Osteocyte (in vitro differentiated cells): ENCODE results near the gene FN1. TPM values are rescaled to one million over a fixed set of nuclear protein-coding genes. Genes with fewer than 3 reads are reported as not detected.

Experiments
- DNase-seq: peaks from one replicate; pipeline ENCODE4 v3.0.0; 2021; ENCODE audit warnings: mixed read lengths; ENCODE audit not compliant: unreplicated experiment; ENCODE audit errors: extremely low spot score
- H3K27ac Mint-ChIP-seq: one replicate; pipeline ENCODE4 v1.8.0; 2021; ENCODE audit warnings: mild to moderate bottlenecking, mixed read lengths; ENCODE audit not compliant: unreplicated experiment
- H3K27me3 Mint-ChIP-seq: one replicate; pipeline ENCODE4 v1.8.0; 2021; ENCODE audit warnings: mixed read lengths; ENCODE audit not compliant: unreplicated experiment
- H3K36me3 Mint-ChIP-seq: one replicate; pipeline ENCODE4 v1.8.0; 2021; ENCODE audit warnings: mixed read lengths; ENCODE audit not compliant: unreplicated experiment
- H3K4me1 Mint-ChIP-seq: one replicate; pipeline ENCODE4 v1.8.0; 2021; ENCODE audit warnings: mixed read lengths; ENCODE audit not compliant: unreplicated experiment
- H3K4me3 Mint-ChIP-seq: one replicate; pipeline ENCODE4 v1.8.0; 2021; ENCODE audit warnings: mild to moderate bottlenecking, moderate library complexity, mixed read lengths; ENCODE audit not compliant: unreplicated experiment
- H3K9me3 Mint-ChIP-seq: one replicate; pipeline ENCODE4 v1.8.0; 2021; ENCODE audit warnings: mixed read lengths; ENCODE audit not compliant: unreplicated experiment
- CTCF ChIP-seq: fragments of 200-600 bp; sonication (generic); IDR thresholded peaks from 2 replicates; pipeline ENCODE4 v1.5.0; 2021; ENCODE audit warnings: antibody characterized with exemption, mild to moderate bottlenecking, moderate library complexity
- total RNA-seq: library from RNA; stranded (reverse); gene quantifications from 2 replicates; pipeline ENCODE4 v1.2.1, GENCODE V29; 2021

Gene FN1
- total RNA-seq, 1 donor from 2014 or later, result 16,854 TPM

DNA sequence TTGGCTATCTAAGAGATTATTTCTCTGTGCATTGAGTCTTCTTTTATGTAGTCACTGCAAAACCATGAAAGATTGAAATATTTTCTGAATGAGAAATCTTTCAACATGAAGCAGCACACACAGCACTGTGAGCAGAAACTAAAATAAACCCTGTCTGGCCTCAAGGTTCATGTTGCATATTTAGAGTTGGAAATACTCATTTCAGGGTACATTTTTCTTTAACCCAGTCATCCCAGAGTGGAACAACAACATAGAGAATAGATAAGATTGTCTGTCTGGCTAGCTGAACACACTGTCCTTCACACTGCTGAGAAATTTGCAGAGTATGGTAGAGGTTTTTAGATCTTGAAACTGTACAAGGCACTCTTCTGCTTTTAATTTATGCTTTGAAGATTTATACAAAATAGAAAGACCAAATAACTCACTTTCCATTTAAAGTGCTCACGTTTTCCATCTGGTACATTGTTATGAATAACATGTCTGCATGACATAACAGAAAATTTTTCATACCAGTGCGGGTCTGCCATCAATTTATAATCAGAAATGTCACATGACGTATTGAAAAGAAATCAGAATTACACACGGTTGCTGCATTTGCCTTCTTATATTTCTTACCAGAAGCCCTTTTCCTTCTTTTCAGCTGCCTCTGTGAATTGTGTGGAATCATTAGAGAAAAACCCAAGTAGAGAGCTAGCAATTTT is 25.0 kb upstream of the FN1 start:
- Mint-ChIP-seq H3K36me3 (peaks cover 1% of the 10 kb centered on the region), H3K27ac (peak overlapping the region; percentile 90), H3K9me3 (no peaks in the 10 kb centered on the region), H3K27me3 (no peaks in the 10 kb centered on the region), H3K4me1 (peaks cover 55% of the 10 kb centered on the region), H3K4me3 (peak overlapping the region; percentile 20)
- DNase-seq, result no peak
- TF ChIP-seq CTCF, result no peak

GRCh38 chr2:215455958-215456357 is 20.1 kb upstream of the FN1 start:
- Mint-ChIP-seq H3K4me1 (peaks cover 45% of the 10 kb centered on the region), H3K9me3 (no peaks in the 10 kb centered on the region), H3K27ac (no peak overlapping the region), H3K36me3 (peaks cover 1% of the 10 kb centered on the region), H3K27me3 (no peaks in the 10 kb centered on the region), H3K4me3 (no peak overlapping the region)
- no peak for TF ChIP-seq CTCF
- no peak for DNase-seq

- H3K27me3 Mint-ChIP-seq, result no peaks in the 10 kb centered on the region
- DNase-seq, result no peak
- H3K27ac Mint-ChIP-seq, result no peak overlapping the region
- H3K4me1 Mint-ChIP-seq, result peaks cover 37% of the 10 kb centered on the region
- TF ChIP-seq CTCF, result peak; percentile 71
- H3K4me3 Mint-ChIP-seq, result no peak overlapping the region
- peaks cover 1% of the 10 kb centered on the region for H3K36me3 Mint-ChIP-seq
- H3K9me3 Mint-ChIP-seq, result no peaks in the 10 kb centered on the region
Measured at GRCh38 chr2:215454519-215455246, 18.8 kb upstream of the FN1 start.

DNA sequence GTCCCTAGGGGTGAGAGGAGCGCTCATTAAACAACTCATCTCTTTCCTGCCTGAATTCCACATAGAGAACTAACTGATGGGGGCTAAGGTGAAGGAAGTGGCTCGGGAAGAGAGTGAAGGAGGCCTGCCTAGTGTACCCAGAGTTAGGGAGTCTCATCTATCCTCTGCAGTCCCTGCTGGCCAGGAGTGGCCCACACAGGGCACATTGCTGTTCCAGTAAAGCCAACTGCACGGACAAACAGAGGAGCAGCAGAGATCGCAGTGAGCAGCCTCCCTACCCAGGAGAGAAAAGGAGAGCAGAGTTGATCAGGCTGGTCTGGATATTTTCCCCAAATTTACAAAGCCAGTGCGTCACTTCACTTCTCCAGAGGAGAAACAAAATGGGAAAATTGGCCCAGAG is 16.9 kb upstream of the FN1 start:
- H3K27ac Mint-ChIP-seq, result no peak overlapping the region
- TF ChIP-seq CTCF, result no peak
- no peaks in the 10 kb centered on the region for H3K27me3 Mint-ChIP-seq
- no peaks in the 10 kb centered on the region for H3K36me3 Mint-ChIP-seq
- no peaks in the 10 kb centered on the region for H3K9me3 Mint-ChIP-seq
- H3K4me3 Mint-ChIP-seq, result no peak overlapping the region
- DNase-seq, result no peak
- H3K4me1 Mint-ChIP-seq, result peaks cover 41% of the 10 kb centered on the region

DNA sequence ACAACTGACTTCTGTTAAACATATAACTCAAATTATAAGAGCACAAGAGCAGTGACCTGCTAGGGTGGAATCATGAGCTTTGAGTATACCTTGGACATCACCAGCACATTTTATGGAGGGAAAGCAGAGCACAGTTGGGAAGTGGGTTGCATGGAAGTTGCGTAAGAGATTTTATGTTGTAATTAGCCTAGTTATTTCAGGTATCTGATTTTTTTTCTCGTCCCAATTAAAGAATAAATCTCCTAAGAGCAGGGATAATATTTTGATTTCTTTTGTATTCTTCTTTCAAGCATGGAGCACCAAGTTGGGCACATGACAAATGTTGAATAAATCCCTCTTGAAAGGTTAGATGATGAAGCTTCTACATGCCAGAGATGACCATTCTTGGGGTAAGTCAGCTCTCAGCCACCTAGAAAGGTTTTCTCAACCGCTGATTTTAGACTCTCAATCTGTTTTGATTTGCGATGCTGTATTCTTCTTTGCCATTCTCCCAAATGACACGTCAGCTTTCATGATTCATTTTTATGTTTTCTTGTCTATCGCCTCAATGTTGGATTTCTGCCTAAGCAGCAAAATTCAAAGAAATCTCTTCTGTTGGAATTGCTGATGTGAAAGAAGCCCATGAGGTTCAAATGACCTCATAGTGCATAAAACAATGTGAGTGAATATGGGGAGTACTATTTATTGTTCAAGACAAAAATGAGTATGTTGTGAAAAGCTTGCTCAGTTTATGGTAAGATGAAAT is 15.3 kb upstream of the FN1 start:
- Mint-ChIP-seq H3K36me3 (no peaks in the 10 kb centered on the region), H3K27me3 (no peaks in the 10 kb centered on the region), H3K27ac (no peak overlapping the region), H3K9me3 (no peaks in the 10 kb centered on the region), H3K4me1 (peaks cover 43% of the 10 kb centered on the region), H3K4me3 (no peak overlapping the region)
- no peak for TF ChIP-seq CTCF
- DNase-seq, result no peak
